Uterus (tissue), 4 donors: ENCODE measurements around the gene KCNIP1. TPM values are rescaled to one million over a fixed set of nuclear protein-coding genes. Genes with fewer than 3 reads are reported as not detected.

Experiments used
- DNase-seq, 2 donors: peaks; one replicate each; pipeline ENCODE4 v3.0.0-alpha.2; 2019 to 2020
- H3K27ac ChIP-seq, 2 donors: fragments of 200-600 bp; sonication (generic); 1 replicate in 1 of 2; 2 replicates in 1 of 2; pipeline ENCODE4 v1.5.1; 2016 to 2018
- H3K27me3 ChIP-seq, 2 donors: fragments of 200-600 bp; sonication (generic); one replicate each; pipeline ENCODE4 v1.5.1; 2018 to 2019; ENCODE audit warnings: control low read depth in 1 of 2
- H3K36me3 ChIP-seq, 2 donors: fragments of 200-600 bp; sonication (generic); one replicate each; pipeline ENCODE4 v1.5.1; 2019; ENCODE audit warnings: control low read depth in 1 of 2
- H3K4me1 ChIP-seq, 2 donors: fragments of 200-600 bp; sonication (generic); one replicate each; pipeline ENCODE4 v1.5.1; 2018 to 2019; ENCODE audit warnings: control low read depth in 1 of 2
- H3K4me3 ChIP-seq, 2 donors: fragments of 200-600 bp; sonication (generic); 1 replicate in 1 of 2; 2 replicates in 1 of 2; pipeline ENCODE4 v1.5.1; 2018 to 2019; ENCODE audit warnings: mild to moderate bottlenecking in 1 of 2
- H3K9me3 ChIP-seq, 2 donors: fragments of 200-600 bp; sonication (generic); one replicate each; pipeline ENCODE4 v1.5.1; 2019; ENCODE audit warnings: control low read depth in 1 of 2
- POLR2A ChIP-seq, 2 donors: fragments of 450-650 bp; IDR thresholded peaks; one replicate each; pipeline ENCODE4 v1.6.1; 2016; ENCODE audit warnings: antibody characterized with exemption in 2 of 2, mild to moderate bottlenecking in 1 of 2, moderate library complexity in 1 of 2
- intact Hi-C: fragments of 100-400 bp; cut with DNase I; formaldehyde crosslinking; loops from one replicate; pipeline ENCODE4 v1.15.1; 2023; ENCODE audit warnings: low total_unique reads
- total RNA-seq, 4 donors: library from RNA; depleted of rRNA in 3 of 4; stranded (reverse); fragments of >200 nt in 3 of 4; gene quantifications; one replicate each; pipeline versions ENCODE4 v1.1.0 to v1.2.4, GENCODE V29; 2014 to 2023
- TF ChIP-seq, protein P1 (sequence below), 4 experiments: fragments of 200-600 bp in 2 of 4; fragments of 450-650 bp in 2 of 4; sonication (generic) in 2 of 4; IDR thresholded peaks; one replicate each; pipeline ENCODE4 v1.5.1; 2016 to 2019; ENCODE audit warnings: antibody characterized with exemption in 4 of 4, mild to moderate bottlenecking in 2 of 4, moderate library complexity in 1 of 4
- donor health status: DM: yes; HTN: yes; CAD: no.

KCNIP1 gene
- total RNA-seq, 4 donors from 2014 or later: 1.3 to 7.0 (median 3.9) TPM

DNA sequence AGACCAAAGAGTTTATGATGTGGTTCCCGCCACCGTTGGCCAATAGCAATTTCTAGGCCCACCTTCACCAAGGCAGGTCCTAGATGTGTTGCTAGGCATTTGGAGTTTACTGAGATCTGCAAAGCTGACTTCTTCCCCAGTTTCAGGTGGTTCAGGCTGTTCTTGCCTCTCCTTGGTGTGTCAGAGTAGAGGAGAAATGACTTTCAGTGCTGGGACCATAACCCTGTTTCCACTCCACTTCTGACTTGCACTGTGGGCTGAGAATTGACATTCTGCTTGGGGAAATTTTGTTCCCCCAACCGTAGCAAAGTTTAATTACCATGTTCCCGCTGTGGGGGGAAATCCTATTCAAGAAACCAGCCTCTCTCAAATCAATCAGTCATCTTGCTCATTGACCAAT is 151.7 kb downstream of the KCNIP1 start:
- no peak for TF ChIP-seq POLR2A (IDR thresholded peaks at IDR 0.05)
- TF ChIP-seq, protein P1, sequence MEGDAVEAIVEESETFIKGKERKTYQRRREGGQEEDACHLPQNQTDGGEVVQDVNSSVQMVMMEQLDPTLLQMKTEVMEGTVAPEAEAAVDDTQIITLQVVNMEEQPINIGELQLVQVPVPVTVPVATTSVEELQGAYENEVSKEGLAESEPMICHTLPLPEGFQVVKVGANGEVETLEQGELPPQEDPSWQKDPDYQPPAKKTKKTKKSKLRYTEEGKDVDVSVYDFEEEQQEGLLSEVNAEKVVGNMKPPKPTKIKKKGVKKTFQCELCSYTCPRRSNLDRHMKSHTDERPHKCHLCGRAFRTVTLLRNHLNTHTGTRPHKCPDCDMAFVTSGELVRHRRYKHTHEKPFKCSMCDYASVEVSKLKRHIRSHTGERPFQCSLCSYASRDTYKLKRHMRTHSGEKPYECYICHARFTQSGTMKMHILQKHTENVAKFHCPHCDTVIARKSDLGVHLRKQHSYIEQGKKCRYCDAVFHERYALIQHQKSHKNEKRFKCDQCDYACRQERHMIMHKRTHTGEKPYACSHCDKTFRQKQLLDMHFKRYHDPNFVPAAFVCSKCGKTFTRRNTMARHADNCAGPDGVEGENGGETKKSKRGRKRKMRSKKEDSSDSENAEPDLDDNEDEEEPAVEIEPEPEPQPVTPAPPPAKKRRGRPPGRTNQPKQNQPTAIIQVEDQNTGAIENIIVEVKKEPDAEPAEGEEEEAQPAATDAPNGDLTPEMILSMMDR (IDR thresholded peaks at IDR 0.05): no peak
- no peaks in the 10 kb centered on the region for H3K4me1 ChIP-seq
- no peak for DNase-seq

DNA sequence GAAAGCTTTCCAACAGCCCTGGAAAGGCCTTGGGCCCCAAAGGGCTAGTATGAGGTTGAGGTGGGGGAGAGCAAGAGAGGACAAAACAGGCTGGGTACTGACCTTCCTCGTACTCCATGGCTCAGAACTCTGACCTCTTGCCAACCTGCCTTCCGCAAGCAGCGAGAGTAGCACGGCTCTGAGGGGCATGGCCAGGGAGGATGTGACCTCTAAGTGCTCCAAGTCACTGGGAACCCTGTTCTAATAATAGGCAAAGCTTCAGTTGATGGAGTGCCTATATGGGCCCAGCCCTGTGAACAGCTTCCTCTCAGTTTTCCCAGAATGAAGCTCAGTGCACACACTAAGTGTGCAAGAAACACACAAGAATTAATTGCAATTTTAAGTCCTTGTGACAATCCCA is 152.1 kb downstream of the KCNIP1 start:
- no peak for DNase-seq
- Histone ChIP-seq H3K9me3 (no peaks in the 10 kb centered on the region), H3K4me3 (no peak overlapping the region), H3K27ac (no peak overlapping the region), H3K4me1 (no peaks in the 10 kb centered on the region), H3K36me3 (no peaks in the 10 kb centered on the region), H3K27me3 (no peaks in the 10 kb centered on the region)
- intact Hi-C loops: no loop called here
- TF ChIP-seq, protein P1 (IDR thresholded peaks at IDR 0.05): no peak
- TF ChIP-seq POLR2A (IDR thresholded peaks at IDR 0.05): no peak

More for the DNA sequence above, 151.7 kb downstream of the KCNIP1 start:
- intact Hi-C loops: no loop called here
- H3K9me3 ChIP-seq: no peaks in the 10 kb centered on the region
- no peaks in the 10 kb centered on the region for H3K36me3 ChIP-seq
- H3K4me3 ChIP-seq: no peak overlapping the region
- no peaks in the 10 kb centered on the region for H3K27me3 ChIP-seq
- no peak overlapping the region for H3K27ac ChIP-seq

DNA sequence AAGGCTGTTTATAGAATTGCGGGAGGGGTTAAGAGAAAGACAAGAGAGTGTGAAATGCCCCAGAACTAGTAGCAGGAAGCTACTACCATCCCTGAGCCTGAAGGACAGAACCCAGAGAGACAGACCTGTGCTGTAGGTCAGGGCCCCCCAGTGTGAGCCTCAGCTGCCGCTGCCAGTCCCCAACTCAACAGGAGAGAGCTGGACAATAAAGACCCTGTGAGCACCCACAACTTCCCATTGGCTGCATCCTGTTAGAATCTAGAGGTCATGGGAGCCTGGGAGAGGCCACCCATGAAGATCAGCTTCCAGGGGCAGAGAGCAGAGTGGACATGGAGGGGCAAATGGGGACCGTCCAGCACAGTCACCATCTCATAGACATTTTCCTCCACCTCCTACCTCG is 152.5 kb downstream of the KCNIP1 start:
- no peak overlapping the region for H3K27ac ChIP-seq
- no peak for TF ChIP-seq POLR2A (IDR thresholded peaks at IDR 0.05)
- TF ChIP-seq, protein P1 (IDR thresholded peaks at IDR 0.05): no peak

DNA sequence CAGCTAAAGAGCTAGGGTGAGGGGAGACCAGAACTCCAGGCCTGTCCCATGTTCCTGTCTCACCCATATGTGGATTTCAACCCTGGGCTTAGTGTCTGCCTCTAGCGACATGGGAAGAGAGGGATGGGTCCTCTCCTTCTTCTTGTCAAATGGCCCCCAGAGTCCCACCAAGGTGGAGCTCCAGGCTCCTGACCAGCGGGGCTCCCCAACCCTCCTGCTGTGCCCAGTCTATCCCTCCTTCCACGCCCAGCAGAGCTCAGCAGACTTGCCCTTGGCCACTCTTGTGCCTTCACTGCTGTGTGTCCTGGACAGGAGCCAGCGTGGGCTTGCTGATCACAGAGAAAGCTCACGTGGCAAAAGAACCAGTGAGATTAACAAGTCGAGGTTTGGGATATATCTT is 156.7 kb downstream of the KCNIP1 start:
- Histone ChIP-seq H3K27me3 (no peaks in the 10 kb centered on the region), H3K36me3 (no peaks in the 10 kb centered on the region), H3K27ac (no peak overlapping the region), H3K9me3 (no peaks in the 10 kb centered on the region), H3K4me1 (no peaks in the 10 kb centered on the region), H3K4me3 (no peak overlapping the region)
- intact Hi-C loops: no loop called here
- TF ChIP-seq, protein P1 (IDR thresholded peaks at IDR 0.05): no peak
- no peak for TF ChIP-seq POLR2A (IDR thresholded peaks at IDR 0.05)
- no peak for DNase-seq

More for the DNA sequence above, 152.5 kb downstream of the KCNIP1 start:
- Histone ChIP-seq H3K27me3 (no peaks in the 10 kb centered on the region), H3K9me3 (no peaks in the 10 kb centered on the region), H3K36me3 (no peaks in the 10 kb centered on the region), H3K4me3 (no peak overlapping the region), H3K4me1 (no peaks in the 10 kb centered on the region)
- DNase-seq: no peak
- intact Hi-C loops: no loop called here

DNA sequence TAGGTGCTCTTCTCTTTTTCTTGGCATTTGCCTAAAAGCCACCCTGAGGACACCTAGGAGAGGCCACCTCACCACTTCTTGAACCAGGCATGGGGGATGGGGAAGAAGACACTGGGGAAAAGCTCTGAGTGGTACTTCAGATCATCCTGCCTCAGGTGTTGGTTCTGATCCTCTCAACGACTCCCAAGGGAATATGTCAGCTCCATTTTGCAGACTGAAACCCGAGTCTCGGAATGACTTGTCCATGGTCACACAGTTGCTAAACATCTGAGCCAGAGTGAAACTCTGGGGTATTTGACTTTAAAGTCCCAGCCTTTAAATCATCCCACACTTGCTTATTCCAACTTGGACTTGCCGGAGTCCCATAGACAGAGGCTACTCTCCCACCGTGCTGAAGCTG is 159.1 kb downstream of the KCNIP1 start:
- Histone ChIP-seq H3K4me1 (no peaks in the 10 kb centered on the region), H3K27me3 (no peaks in the 10 kb centered on the region), H3K27ac (no peak overlapping the region), H3K4me3 (no peak overlapping the region), H3K9me3 (no peaks in the 10 kb centered on the region), H3K36me3 (no peaks in the 10 kb centered on the region)
- no peak for TF ChIP-seq POLR2A (IDR thresholded peaks at IDR 0.05)
- TF ChIP-seq, protein P1 (IDR thresholded peaks at IDR 0.05): no peak
- intact Hi-C loops: no loop called here
- DNase-seq: no peak
